ENCODE data around the gene FBXW11.

- TF ChIP-seq CTCF (IDR thresholded peaks at IDR 0.05) (no peak), ZFX (IDR thresholded peaks at IDR 0.05; ENCODE audit: borderline replicate concordance) (no peak)
Observed at GRCh38 chr5:172050080-172050479, 43.6 kb upstream of the FBXW11 start.
